D721Med (cell line): ENCODE results near the gene TMEM178A.

Experiments
- DNase-seq: peaks from one replicate; pipeline ENCODE4 v3.0.0; 2011; ENCODE audit warnings: low spot score; ENCODE audit not compliant: insufficient read length
- FAIRE-seq: peaks from 2 replicates; lab custom pipeline; 2011; peaks lifted over from hg19 to GRCh38; lab: Jason Lieb, UNC
- CTCF ChIP-seq: IDR thresholded peaks from 2 replicates; pipeline ENCODE4 v1.5.1; 2012; ENCODE audit warnings: mild to moderate bottlenecking, control low read depth; ENCODE audit not compliant: insufficient read depth; ENCODE audit errors: missing control alignments

TMEM178A gene

DNA sequence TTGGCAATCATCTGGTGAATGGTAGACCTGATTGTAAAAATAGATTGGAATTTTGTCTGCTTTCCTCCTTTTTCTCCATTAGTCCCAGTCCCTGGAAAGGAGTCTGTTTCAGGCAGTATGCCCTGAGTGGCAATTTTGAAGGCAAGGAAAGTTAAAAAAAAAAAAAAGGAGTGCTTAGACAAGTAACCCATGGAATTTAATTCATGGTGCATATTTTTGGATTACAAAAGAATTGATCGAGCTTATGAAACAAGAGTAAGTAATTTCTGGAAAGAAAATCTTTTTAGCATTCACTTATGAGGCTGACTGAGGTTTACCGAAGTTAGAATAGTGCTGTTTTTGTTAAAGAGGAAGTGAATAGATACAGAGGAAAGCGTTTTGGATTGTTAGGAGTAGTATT is 29.4 kb upstream of the TMEM178A start:
- DNase-seq: no peak
- no peak for FAIRE-seq
- no peak for TF ChIP-seq CTCF

- no peak for DNase-seq
- no peak for TF ChIP-seq CTCF
- FAIRE-seq: no peak
These were observed 27.1 kb upstream of the TMEM178A start for GRCh38 chr2:39638581-39638980.

- DNase-seq (no peak), FAIRE-seq (no peak)
- no peak for TF ChIP-seq CTCF
These were observed 25.6 kb upstream of the TMEM178A start for GRCh38 chr2:39640107-39640506.

DNA sequence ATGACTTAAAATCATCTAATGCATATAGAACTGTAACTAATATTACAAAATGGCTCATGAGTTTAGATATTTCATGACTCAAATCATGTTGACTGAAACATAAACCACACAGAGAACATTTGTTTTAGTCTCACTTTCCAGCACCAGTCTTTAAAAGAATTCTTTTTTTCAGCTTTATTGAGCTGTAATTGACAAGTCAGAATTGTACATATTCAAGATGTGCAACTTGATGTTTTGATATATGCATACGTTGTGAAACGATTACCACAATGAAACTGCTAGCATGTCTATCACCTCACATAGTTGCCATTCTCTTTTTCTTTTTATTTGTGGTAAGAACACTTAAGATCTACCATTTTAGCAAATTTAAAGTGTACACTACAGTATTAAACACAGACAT is 25.0 kb upstream of the TMEM178A start:
- no peak for FAIRE-seq
- no peak for DNase-seq
- no peak for TF ChIP-seq CTCF

DNA sequence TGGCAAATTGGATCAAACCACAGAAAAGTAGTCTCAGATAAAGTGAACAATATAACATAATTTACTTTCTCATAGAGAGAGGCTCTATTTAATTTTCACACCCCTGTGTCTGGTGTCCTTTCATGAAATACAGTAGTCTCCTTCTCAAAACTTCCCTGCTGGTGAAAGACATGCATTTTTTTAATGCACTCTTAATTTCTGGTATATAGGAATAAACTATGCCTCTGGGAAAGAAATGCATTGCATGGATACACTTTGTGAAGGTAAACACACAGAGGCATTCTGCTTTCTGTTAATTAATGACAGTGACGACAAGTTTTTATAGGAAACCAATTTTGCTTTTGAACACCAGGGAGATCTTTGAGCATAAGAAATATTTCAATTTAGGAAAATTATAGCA is 24.1 kb upstream of the TMEM178A start:
- FAIRE-seq (no peak), DNase-seq (no peak)
- TF ChIP-seq CTCF: no peak

DNA sequence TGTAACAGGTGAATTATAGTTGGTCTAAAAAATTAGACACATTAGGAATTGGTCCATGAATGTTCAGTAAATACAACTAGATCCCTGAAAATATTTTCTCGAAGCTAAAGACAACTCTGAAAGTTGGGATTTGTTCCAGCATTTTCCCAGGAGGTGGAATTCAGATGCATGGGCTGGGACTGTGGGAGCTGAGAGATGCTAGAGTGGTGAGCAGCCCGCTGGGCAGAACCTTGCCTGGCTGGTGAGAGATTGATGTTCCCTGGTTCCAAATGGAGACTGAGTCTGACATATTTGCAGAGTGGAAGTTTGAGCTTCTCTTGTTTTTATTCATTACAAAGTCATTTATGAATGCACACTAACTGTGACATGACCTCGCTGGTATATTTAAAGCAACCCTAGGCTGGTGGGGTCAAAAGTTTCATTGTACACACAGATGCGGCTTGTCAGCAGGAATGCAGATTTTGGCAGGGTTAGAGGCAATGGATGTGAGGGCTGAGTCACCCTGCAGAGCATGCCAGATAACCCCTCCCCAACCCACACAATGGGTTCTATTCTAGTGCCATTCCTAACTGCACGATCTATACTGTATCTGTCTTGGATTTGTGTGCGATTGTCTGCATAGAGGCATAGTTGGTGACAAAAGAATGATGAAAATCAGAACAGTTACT is 23.5 kb upstream of the TMEM178A start:
- DNase-seq: no peak
- no peak for FAIRE-seq
- no peak for TF ChIP-seq CTCF

GRCh38 chr2:39645826-39646225 is 19.9 kb upstream of the TMEM178A start:
- no peak for TF ChIP-seq CTCF
- DNase-seq: no peak
- FAIRE-seq: no peak
